ENCODE measurements around the gene RNF169. TPM values are rescaled to one million over a fixed set of nuclear protein-coding genes. Genes with fewer than 3 reads are reported as not detected.

The RNF169 gene
- total and polyA plus RNA-seq, 2 of the 8 experiments (the other 6 are each of a cell fraction or from before 2014, with no cell fraction given), result 3.6 to 12.5 TPM

DNA sequence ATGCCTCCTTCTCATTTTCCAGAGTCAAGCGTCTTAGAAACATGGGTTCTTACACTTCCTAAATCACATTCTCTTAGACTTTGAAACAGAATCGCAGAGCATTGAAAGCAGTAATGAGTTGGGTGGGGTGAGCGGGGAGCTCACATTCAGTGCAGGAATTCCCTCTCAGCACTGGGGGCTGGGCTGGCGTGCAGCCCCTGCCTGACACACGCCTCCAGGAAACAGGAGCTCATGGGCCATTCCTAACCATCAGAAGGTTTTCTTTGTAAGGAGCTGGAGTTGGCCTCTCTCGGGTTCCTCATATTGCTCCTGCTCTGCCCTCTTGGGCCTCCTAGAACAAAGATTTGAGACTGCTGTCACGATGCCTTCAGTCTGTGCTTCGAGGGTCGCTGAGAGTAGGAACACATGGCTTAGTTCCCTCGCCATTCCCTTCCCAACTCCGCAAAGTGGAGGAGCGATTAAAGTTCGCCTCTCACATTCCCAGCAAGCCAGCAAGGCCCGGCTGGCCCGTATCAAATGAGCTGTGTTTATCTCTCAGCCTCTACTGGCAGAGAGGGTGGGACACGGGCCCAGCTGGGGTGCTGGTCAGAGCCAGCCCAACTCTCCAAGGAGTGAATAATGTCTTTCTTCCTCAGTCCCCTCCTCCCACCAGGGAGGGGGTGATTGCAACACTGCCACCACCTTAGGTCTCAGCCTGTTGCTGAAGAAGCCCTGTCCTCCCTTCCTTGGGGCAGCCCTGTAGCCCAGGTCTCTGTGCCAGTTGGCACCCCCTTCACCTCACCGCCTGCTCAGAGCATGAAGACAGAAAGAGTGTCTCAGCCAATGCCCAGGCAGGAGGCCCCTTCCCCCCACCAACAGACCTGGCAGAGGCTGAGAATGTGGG lies 27.8 kb upstream of the RNF169 start:
- no peaks in the 10 kb centered on the region for H3K79me2 ChIP-seq (ENCODE audit: control insufficient read depth in 1 of 2, insufficient read depth in 2 of 2, low read length in 2 of 2)
- H3K14ac ChIP-seq (ENCODE audit: insufficient read length), result no peak overlapping the region
- H3K4ac ChIP-seq (replicated peaks; ENCODE audit: insufficient read length, low read depth, low read length), result no peak overlapping the region
- no peak overlapping the region for H3K4me3 ChIP-seq (ENCODE audit: extremely low read depth in 1 of 4, insufficient read depth in 2 of 4, low read depth in 3 of 4, low read length in 4 of 4)
- H2AK5ac ChIP-seq (ENCODE audit: low read depth, low read length), result no peak overlapping the region
- H3K23ac ChIP-seq (ENCODE audit: insufficient read length), result no peak overlapping the region
- no peaks in the 10 kb centered on the region; the same call in 1 of the 2 replicates for H3K23me2 ChIP-seq (ENCODE audit: low read depth, low read length)
- H3K27me3 ChIP-seq (replicated peaks in 1 of 4; ENCODE audit: control insufficient read depth in 3 of 4, extremely low read depth in 1 of 4, insufficient read depth in 3 of 4, low read length in 3 of 4), result 0 out of 7 replicates have a peak, but pooled peaks cover 0 to 3% (median 0%) of the 10 kb centered on the region in 4 experiments
- H3K56ac ChIP-seq (replicated peaks; ENCODE audit: insufficient read length, low read depth, low read length), result no peak overlapping the region
- no peak overlapping the region for H3K27ac ChIP-seq (ENCODE audit: low read depth, low read length)
- H3K4me2 ChIP-seq (ENCODE audit: insufficient read depth in 1 of 2, low read depth in 2 of 2, low read length in 2 of 2), result no peak overlapping the region; a peak in 1 of 4 replicates
- H3K4me1 ChIP-seq (replicated peaks in 1 of 4; ENCODE audit: control insufficient read depth in 3 of 4, insufficient read depth in 4 of 4, low read length in 3 of 4), result peaks cover 0 to 11% (median 2%) of the 10 kb centered on the region in 4 experiments; a peak in 5 of 7 replicates
- H2BK15ac ChIP-seq (ENCODE audit: low read length), result no peak overlapping the region; the same call in 1 of the 2 replicates
- H3K79me1 ChIP-seq (ENCODE audit: low read depth, low read length), result no peaks in the 10 kb centered on the region
- no peak overlapping the region for H4K91ac ChIP-seq (replicated peaks; ENCODE audit: insufficient read length, low read length)
- DNase-seq (ENCODE audit: low read depth in 1 of 2, low spot score in 2 of 2) (no peak), FAIRE-seq (no peak)
- H4K20me1 ChIP-seq (replicated peaks in 1 of 2; ENCODE audit: control insufficient read depth in 1 of 2, insufficient read depth in 2 of 2, low read length in 2 of 2), result no peaks in the 10 kb centered on the region
- no peaks in the 10 kb centered on the region for H3K9me3 ChIP-seq (ENCODE audit: insufficient read depth in 2 of 2, low read depth in 1 of 2, low read length in 1 of 2)
- TF ChIP-seq ASH2L (IDR thresholded peaks at IDR 0.05; ENCODE audit: low read length) (no peak), MAX (IDR thresholded peaks at IDR 0.05) (peak; percentile 79), E2F6 (IDR thresholded peaks at IDR 0.05) (peak; percentile 79), CEBPB (IDR thresholded peaks at IDR 0.05; ENCODE audit: low read depth, low read length) (peak; percentile 62; the same call in 1 of the 2 replicates)
- ChIA-PET CTCF (ENCODE audit: partially characterized antibody) (interaction anchor here (0.7 to 12.8 kb wide), 7 partner anchors 8 to 88 kb away, joined by 3 to 348 read pairs (median 3); no protein-coding TSS in a partner anchor), POLR2A (ENCODE audit: partially characterized antibody) (interaction anchor here (0.6 to 1.5 kb wide), 6 partner anchors 10 to 107 kb away, joined by 3 to 4 read pairs (median 3); partner anchors contain the start of gene RNF169)
- no peak overlapping the region for H2AFZ ChIP-seq (ENCODE audit: low read length)
- no peak overlapping the region for H2BK5ac ChIP-seq (ENCODE audit: low read depth, low read length)
- no peak overlapping the region for H2BK12ac ChIP-seq (ENCODE audit: low read depth, low read length)
- no peak overlapping the region for H4K8ac ChIP-seq (ENCODE audit: extremely low read depth, insufficient read depth, low read length)
- no peak overlapping the region for H3K18ac ChIP-seq (ENCODE audit: extremely low read depth, low read length)
- H3K9ac ChIP-seq (replicated peaks in 1 of 4; ENCODE audit: extremely low read depth in 1 of 4, low read depth in 3 of 4, low read length in 3 of 4), result no peak overlapping the region
- no peak overlapping the region for H4K5ac ChIP-seq (ENCODE audit: insufficient read length, low read depth, low read length)
- no peak overlapping the region for H2BK20ac ChIP-seq (ENCODE audit: low read length)
- 77% methylated on average over 17 of the region's 17 CpGs; no CpG with 5 or more reads in 1 of the 2 experiments for WGBS, 2 experiments (ENCODE audit: extremely low coverage in 1 of 2, insufficient coverage in 1 of 2, insufficient read length in 1 of 2, insufficient replicate concordance in 2 of 2, low coverage in 1 of 2, low lambda C conversion rate in 2 of 2, missing lambda C conversion rate in 1 of 2)
- H2BK120ac ChIP-seq (replicated peaks; ENCODE audit: low read depth, low read length), result no peak overlapping the region
- H3K36me3 ChIP-seq (ENCODE audit: control insufficient read depth in 2 of 4, insufficient read depth in 4 of 4, low read length in 3 of 4), result no peaks in the 10 kb centered on the region

Data from H1 (cell line).